Ascending aorta (tissue), 2 donors: ENCODE measurements around the gene ALG14. TPM values are rescaled to one million over a fixed set of nuclear protein-coding genes. Genes with fewer than 3 reads are reported as not detected.
A peak's percentile ranks its signal among the peaks of the same experiment; 100 is the strongest.

Experiments
- DNase-seq, 2 donors: peaks; one replicate each; pipeline ENCODE4 v3.0.0-alpha.2; 2019; ENCODE audit warnings: low spot score in 2 of 2
- H3K27ac ChIP-seq, 2 donors: fragments of 200-600 bp; sonication (generic); one replicate each; pipeline ENCODE4 v1.5.1; 2016 to 2017; ENCODE audit warnings: mild to moderate bottlenecking in 1 of 2
- H3K27me3 ChIP-seq: fragments of 200-600 bp; sonication (generic); one replicate; pipeline ENCODE4 v1.5.1; 2017
- H3K36me3 ChIP-seq, 2 donors: fragments of 200-600 bp; sonication (generic); one replicate each; pipeline ENCODE4 v1.5.1; 2016
- H3K4me1 ChIP-seq, 2 donors: fragments of 200-600 bp; sonication (generic); one replicate each; pipeline ENCODE4 v1.5.1; 2016 to 2017; ENCODE audit warnings: mild to moderate bottlenecking in 1 of 2
- H3K4me3 ChIP-seq, 2 donors: fragments of 200-600 bp; sonication (generic); one replicate each; pipeline ENCODE4 v1.5.1; 2016 to 2017; ENCODE audit warnings: mild to moderate bottlenecking in 1 of 2
- H3K9me3 ChIP-seq, 2 donors: fragments of 200-600 bp; sonication (generic); one replicate each; pipeline ENCODE4 v1.5.1; 2016
- intact Hi-C: fragments of 100-400 bp; cut with DNase I; formaldehyde crosslinking; loops from one replicate; pipeline ENCODE4 v1.15.1; 2023
- total RNA-seq: library from RNA; depleted of rRNA; stranded (reverse); fragments of >200 nt; gene quantifications from one replicate; pipeline ENCODE4 v1.1.0, GENCODE V29; 2016
- TF ChIP-seq, protein P1 (sequence below), 3 experiments: fragments of 200-600 bp in 2 of 3; fragments of 450-650 bp in 1 of 3; sonication (generic) in 2 of 3; IDR thresholded peaks; one replicate each; pipeline ENCODE4 v1.5.1; 2016 to 2019; ENCODE audit warnings: antibody characterized with exemption in 3 of 3, mild to moderate bottlenecking in 1 of 3, moderate library complexity in 1 of 3

Gene ALG14
- total RNA-seq, 1 donor from 2014 or later = not detected

DNA sequence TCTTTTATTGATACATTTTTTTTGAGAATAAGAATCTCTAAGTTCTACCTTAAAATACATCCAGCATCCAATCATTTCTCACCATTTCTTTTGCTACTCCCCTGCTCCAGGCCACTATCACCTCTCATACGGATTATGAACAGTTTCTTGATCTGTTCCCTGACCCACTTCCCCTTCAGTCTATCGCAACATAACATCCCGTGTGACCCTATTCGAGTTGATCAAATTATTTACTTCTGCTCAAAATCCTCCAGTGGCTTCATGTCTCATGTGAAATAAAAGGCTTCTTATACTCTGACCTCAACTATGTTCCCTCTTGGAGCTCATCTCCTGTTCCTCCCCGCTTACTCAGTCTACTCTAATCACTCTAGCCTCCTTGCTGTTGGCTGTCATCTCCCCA lies 5.2 kb downstream of the ALG14 start:
- Histone ChIP-seq H3K4me1 (no peaks in the 10 kb centered on the region), H3K9me3 (no peaks in the 10 kb centered on the region), H3K27ac (no peak overlapping the region), H3K27me3 (no peaks in the 10 kb centered on the region), H3K36me3 (peaks cover 1 to 12% of the 10 kb centered on the region in 2 donors), H3K4me3 (no peak overlapping the region)
- TF ChIP-seq, protein P1, sequence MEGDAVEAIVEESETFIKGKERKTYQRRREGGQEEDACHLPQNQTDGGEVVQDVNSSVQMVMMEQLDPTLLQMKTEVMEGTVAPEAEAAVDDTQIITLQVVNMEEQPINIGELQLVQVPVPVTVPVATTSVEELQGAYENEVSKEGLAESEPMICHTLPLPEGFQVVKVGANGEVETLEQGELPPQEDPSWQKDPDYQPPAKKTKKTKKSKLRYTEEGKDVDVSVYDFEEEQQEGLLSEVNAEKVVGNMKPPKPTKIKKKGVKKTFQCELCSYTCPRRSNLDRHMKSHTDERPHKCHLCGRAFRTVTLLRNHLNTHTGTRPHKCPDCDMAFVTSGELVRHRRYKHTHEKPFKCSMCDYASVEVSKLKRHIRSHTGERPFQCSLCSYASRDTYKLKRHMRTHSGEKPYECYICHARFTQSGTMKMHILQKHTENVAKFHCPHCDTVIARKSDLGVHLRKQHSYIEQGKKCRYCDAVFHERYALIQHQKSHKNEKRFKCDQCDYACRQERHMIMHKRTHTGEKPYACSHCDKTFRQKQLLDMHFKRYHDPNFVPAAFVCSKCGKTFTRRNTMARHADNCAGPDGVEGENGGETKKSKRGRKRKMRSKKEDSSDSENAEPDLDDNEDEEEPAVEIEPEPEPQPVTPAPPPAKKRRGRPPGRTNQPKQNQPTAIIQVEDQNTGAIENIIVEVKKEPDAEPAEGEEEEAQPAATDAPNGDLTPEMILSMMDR (IDR thresholded peaks at IDR 0.05) = no peak
- intact Hi-C loops = no loop called here
- DNase-seq = no peak

DNA sequence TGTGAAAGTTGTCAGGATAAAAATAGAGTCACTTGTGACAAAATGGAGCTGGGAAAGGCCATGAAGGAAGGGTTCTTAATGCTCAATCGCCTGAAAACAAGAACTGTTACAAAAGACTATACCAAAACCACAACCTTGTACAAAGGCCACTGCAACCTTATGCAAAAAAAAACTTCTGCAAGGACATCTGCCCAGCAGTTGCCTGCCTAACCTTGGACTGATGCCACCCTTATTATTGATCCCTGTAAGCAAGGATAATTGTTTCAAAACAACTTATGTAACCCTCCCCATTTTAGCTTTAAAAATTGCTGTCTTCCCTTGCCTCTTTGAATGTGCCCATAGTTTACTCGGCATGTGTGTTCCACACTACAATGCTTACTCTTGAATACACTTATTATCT lies 5.7 kb downstream of the ALG14 start:
- H3K4me3 ChIP-seq = no peak overlapping the region
- H3K27me3 ChIP-seq = no peaks in the 10 kb centered on the region
- H3K27ac ChIP-seq = no peak overlapping the region
- H3K9me3 ChIP-seq = no peaks in the 10 kb centered on the region
- no peak for DNase-seq
- no peaks in the 10 kb centered on the region for H3K4me1 ChIP-seq
- H3K36me3 ChIP-seq = peaks cover 6 to 12% of the 10 kb centered on the region in 2 donors
- TF ChIP-seq, protein P1 (IDR thresholded peaks at IDR 0.05) = no peak
- intact Hi-C loops = no loop called here

DNA sequence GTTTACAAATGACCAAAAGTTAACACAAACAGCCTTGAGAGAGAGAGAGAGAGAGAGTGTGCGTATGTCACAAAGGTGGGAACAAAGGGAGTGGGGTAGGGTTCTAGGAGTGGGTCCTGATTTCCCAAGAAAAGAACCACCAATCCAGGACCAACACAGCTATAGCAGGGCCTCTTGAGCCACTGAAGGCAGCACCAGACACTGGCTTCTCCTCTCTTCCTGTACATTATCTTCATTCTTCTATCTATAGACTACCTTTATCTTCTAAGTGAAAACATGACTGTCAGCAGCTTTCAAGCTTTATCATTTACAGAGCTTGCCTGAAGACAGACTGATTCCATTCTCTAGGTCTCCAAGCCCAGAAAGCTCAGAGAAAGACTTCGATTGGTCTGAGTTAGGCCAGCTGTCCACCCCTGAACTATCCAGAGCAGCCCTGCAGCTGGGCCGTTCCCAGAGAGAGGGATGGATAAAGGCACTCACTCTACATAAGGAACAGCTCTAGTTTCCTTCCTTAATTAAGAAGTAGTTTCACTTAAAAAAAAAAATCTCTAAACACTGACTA lies 11.2 kb downstream of the ALG14 start:
- intact Hi-C loops = no loop called here

DNA sequence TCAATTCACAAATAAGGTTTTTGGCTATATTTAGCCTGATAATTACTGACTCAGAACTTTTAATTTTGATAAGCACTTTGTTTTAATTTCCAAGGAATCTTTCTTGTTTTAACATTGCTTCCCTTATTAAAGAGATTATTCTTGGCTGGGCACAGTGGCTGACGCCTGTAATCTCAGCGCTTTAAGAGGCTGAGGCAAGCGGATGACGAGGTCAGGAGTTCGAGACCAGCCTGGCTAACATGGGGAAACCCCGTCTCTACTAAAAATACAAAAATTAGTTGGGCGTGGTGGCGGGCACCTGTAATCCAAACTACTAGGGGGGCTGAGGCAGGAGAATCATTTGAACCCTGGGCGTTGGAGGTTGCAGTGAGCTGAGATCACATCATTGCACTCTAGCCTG lies 13.8 kb downstream of the ALG14 start:
- peak overlapping the region; percentile 55 to 69 for H3K27ac ChIP-seq
- no peak for DNase-seq
- H3K27me3 ChIP-seq = no peaks in the 10 kb centered on the region
- TF ChIP-seq, protein P1 (IDR thresholded peaks at IDR 0.05) = no peak
- intact Hi-C loops = no loop called here
- peak overlapping the region in 1 of 2 donors; percentile 19 for H3K4me3 ChIP-seq
- H3K36me3 ChIP-seq = peaks cover 7 to 10% of the 10 kb centered on the region in 2 donors
- H3K9me3 ChIP-seq = no peaks in the 10 kb centered on the region
- peaks cover 0 to 2% of the 10 kb centered on the region in 2 donors for H3K4me1 ChIP-seq

More for the DNA sequence above, 11.2 kb downstream of the ALG14 start:
- Histone ChIP-seq H3K27me3 (no peaks in the 10 kb centered on the region), H3K4me1 (peaks cover 0 to 2% of the 10 kb centered on the region in 2 donors), H3K9me3 (no peaks in the 10 kb centered on the region), H3K27ac (no peak overlapping the region), H3K36me3 (peaks cover 7 to 12% of the 10 kb centered on the region in 2 donors), H3K4me3 (no peak overlapping the region)
- no peak for DNase-seq
- TF ChIP-seq, protein P1 (IDR thresholded peaks at IDR 0.05) = no peak

DNA sequence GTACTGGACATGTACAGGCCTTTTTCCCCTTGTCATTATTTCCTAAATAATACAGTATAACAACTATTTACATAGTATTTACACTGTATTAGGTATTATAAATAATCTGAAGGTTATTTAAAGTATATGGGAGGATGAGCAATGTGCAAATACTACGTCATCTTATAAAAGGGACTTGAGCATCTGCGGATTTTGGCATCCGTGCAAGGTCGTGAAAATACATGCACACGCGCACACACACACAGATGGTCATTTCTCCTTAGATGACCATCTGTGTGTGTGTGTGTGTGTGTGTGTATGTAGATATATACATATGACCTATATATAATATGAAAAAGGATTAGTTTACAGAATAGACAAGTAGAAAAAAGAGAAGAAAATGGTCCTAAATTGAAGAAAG lies 15.4 kb downstream of the ALG14 start:
- Histone ChIP-seq H3K27me3 (no peaks in the 10 kb centered on the region), H3K4me1 (peaks cover 0 to 2% of the 10 kb centered on the region in 2 donors), H3K9me3 (no peaks in the 10 kb centered on the region), H3K27ac (no peak overlapping the region), H3K36me3 (peaks cover 0 to 4% of the 10 kb centered on the region in 2 donors), H3K4me3 (no peak overlapping the region)
- no peak for DNase-seq
- TF ChIP-seq, protein P1 (IDR thresholded peaks at IDR 0.05) = no peak
- intact Hi-C loops = no loop called here

DNA sequence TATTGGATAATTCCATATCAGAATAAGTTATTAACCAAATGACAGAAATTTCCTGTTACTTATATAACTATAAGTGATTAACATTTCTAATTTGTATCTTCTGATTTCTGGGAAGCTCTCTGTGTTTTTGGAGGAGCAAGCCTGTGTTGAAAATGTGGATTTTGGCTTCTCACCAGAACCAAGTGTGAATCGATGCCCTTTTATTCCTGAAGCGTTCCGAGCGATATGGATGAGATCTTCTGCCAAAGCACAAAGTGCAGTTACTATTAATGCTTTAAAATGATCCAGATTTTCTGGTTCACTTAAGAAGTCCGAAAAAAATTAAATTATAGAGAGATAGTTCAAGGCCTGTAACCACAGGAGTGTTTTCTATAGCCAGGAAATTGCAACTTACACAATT lies 22.8 kb downstream of the ALG14 start:
- DNase-seq = no peak
- H3K9me3 ChIP-seq = no peaks in the 10 kb centered on the region
- no peaks in the 10 kb centered on the region for H3K36me3 ChIP-seq
- no peaks in the 10 kb centered on the region for H3K27me3 ChIP-seq
- no peak overlapping the region for H3K4me3 ChIP-seq
- TF ChIP-seq, protein P1 (IDR thresholded peaks at IDR 0.05) = no peak
- no peak overlapping the region for H3K27ac ChIP-seq
- no peaks in the 10 kb centered on the region for H3K4me1 ChIP-seq
- intact Hi-C loops = no loop called here
